Ovary (tissue), 9 donors: Measurements from ENCODE around the gene VPS35L. TPM values are rescaled to one million over a fixed set of nuclear protein-coding genes. Genes with fewer than 3 reads are reported as not detected.

Experiments used
- DNase-seq, 5 donors: peaks; one replicate each; pipeline ENCODE4 v3.0.0-alpha.2; 2019 to 2020
- H3K27ac ChIP-seq, 2 donors: fragments of 200-600 bp; one replicate each; pipeline versions ENCODE4 v1.5.1 to v1.8.0; 2019 to 2022
- H3K27me3 ChIP-seq: fragments of 200-600 bp; one replicate; pipeline ENCODE4 v1.8.0; 2022
- H3K36me3 ChIP-seq: fragments of 200-600 bp; sonication (generic); one replicate; pipeline ENCODE4 v1.5.1; 2019
- H3K4me1 ChIP-seq: one replicate; pipeline ENCODE4 v1.8.1; 2013; ENCODE audit warnings: mild to moderate bottlenecking, moderate library complexity; ENCODE audit not compliant: insufficient read depth
- H3K4me3 ChIP-seq: fragments of 200-600 bp; sonication (generic); one replicate; pipeline ENCODE4 v1.5.1; 2017
- H3K9me3 ChIP-seq, 2 donors: fragments of 200-600 bp in 1 of 2; sonication (generic) in 1 of 2; one replicate each; pipeline versions ENCODE4 v1.5.1 to v1.8.1; 2013 to 2019; ENCODE audit warnings: mild to moderate bottlenecking in 1 of 2, moderate library complexity in 1 of 2
- EP300 ChIP-seq: sonication (generic); formaldehyde crosslinking; IDR thresholded peaks from one replicate; pipeline ENCODE4 v1.6.1; 2017; ENCODE audit warnings: antibody characterized with exemption
- POLR2A ChIP-seq: fragments of 450-650 bp; IDR thresholded peaks from one replicate; pipeline ENCODE4 v1.6.1; 2017; ENCODE audit warnings: antibody characterized with exemption, mild to moderate bottlenecking, moderate library complexity
- WGBS, 3 donors: extraction: QIAGEN DNeasy Blood & Tissue Kit in 1 of 3; methylation state at CpG; one replicate each; pipeline versions ENCODE4 v1.1.5 to v1.1.7; 2013 to 2017; 5-methylcytosine and 5-hydroxymethylcytosine counted together
- intact Hi-C, 4 donors: fragments of 100-400 bp; cut with DNase I; formaldehyde crosslinking; loops; one replicate each; pipeline versions ENCODE4 v1.11.0 to v1.15.1; 2022 to 2023
- polyA plus RNA-seq, 2 donors: library from polyadenylated mRNA; stranded (reverse); fragments of 200-250 nt in 1 of 2; fragments of 350-450 nt in 1 of 2; fragmentation: Illumina TruSeq in 1 of 2; extraction: RNeasy Lipid Tissue Mini Kit (QIAGEN cat#74804) in 1 of 2; gene quantifications; one replicate each; pipeline ENCODE4 v1.2.3, GENCODE V29; 2013 to 2014
- total RNA-seq, 7 donors: library from RNA; depleted of rRNA in 2 of 7; stranded (reverse); fragments of >200 nt in 2 of 7; fragmentation: NEBNext Ultra II Directional in 3 of 7; extraction: Animal tissue kit (Norgen Biotek cat#: 25700) in 3 of 7; gene quantifications; one replicate each; pipeline versions ENCODE4 v1.1.0 to v1.2.4, GENCODE V29; 2016 to 2023
- TF ChIP-seq, protein P1 (sequence below), 3 donors: fragments of 450-650 bp in 2 of 3; fragments of 200-600 bp in 1 of 3; IDR thresholded peaks; one replicate each; pipeline versions ENCODE4 v1.5.1 to v1.8.0; 2016 to 2022; ENCODE audit warnings: antibody characterized with exemption in 3 of 3, mild to moderate bottlenecking in 1 of 3
- donor health status: DM: no; HTN: no; CAD: no; lungs with moderate emphysema.
- donor health status: DM: no; HTN: no; CAD: no.
- donor health status: Bipolar disorder and iron deficiency.
- donor health status: DM: yes; HTN: yes; CAD: no.
- donor health status: DM: no; HTN: no; CAD: no.
- donor health status: DM: yes; HTN: yes; CAD: no.

The VPS35L gene
- total and polyA plus RNA-seq, 9 donors = 28.6 to 69.6 (median 50.7) TPM

DNA sequence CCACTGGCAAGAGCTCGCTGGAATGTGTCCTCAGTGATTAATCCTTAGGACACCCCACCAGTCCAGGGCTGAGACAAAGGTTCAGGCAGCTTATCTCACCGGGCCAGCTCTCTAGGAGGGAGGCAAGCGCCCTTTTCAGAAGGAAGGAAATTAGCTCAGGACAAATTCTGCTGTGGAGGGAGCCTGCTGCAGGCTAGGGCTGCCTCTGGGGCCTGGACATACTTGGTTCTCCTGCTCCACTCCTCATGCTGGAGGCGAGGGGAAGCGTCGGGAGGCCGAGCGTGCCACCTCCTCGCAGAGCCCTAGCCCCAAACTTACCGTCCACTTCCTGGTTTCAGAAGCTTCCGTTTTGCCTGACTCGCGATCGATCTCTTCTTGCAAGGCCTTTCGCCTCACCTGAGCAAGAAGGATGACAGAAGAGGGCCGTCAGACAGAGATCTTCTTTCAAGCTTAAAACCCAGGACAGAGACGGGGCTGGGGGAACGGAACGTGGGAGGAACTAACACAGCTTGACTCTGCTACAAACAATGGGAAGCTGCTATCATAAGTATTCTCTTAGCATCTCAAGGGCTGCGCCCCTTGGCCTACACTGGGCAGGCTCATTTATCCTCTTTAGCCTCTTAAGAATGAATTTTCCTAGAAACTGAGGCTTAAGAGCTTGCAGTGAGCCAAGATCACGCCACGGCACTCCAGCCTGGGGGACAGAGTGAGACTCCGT is 154.8 kb downstream of the VPS35L start:
- Histone ChIP-seq H3K27ac (no peak overlapping the region), H3K4me1 (no peaks in the 10 kb centered on the region), H3K9me3 (no peaks in the 10 kb centered on the region), H3K4me3 (no peak overlapping the region), H3K36me3 (no peaks in the 10 kb centered on the region), H3K27me3 (no peaks in the 10 kb centered on the region)
- no peak for TF ChIP-seq POLR2A
- TF ChIP-seq, protein P1, sequence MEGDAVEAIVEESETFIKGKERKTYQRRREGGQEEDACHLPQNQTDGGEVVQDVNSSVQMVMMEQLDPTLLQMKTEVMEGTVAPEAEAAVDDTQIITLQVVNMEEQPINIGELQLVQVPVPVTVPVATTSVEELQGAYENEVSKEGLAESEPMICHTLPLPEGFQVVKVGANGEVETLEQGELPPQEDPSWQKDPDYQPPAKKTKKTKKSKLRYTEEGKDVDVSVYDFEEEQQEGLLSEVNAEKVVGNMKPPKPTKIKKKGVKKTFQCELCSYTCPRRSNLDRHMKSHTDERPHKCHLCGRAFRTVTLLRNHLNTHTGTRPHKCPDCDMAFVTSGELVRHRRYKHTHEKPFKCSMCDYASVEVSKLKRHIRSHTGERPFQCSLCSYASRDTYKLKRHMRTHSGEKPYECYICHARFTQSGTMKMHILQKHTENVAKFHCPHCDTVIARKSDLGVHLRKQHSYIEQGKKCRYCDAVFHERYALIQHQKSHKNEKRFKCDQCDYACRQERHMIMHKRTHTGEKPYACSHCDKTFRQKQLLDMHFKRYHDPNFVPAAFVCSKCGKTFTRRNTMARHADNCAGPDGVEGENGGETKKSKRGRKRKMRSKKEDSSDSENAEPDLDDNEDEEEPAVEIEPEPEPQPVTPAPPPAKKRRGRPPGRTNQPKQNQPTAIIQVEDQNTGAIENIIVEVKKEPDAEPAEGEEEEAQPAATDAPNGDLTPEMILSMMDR (IDR thresholded peaks at IDR 0.05) = no peak
- no peak for TF ChIP-seq EP300
- 84 to 89% (median 86%) methylated on average over 23 of the region's 23 CpGs for WGBS, 3 donors
- intact Hi-C loops = no loop called here
- DNase-seq = no peak

DNA sequence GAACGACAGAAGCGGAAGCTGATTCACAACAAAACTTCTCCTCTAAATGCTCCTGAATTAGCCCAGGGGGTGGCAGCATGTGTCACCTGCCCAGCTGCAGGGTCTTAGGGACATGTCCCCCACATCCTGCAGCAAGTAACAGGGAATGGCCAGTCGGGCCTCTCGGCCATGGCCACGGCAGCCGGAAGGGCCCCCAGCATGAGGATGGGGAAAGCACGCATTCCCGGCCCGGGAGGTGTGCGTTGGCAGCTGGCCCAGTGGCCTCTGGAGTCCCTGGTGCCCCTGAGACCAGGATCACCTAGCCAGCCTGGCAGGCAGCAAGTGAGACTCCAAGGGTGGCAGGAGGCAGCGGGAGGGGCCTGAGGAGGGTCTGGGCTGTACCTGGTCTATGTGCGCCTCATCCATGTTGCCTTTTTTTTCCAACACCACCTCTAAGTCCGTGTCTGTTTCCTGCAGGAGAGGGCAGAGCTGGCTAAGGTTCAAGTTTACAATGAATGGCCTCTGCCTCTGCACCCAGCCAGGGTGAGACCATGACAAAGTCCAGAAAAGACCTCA is 155.6 kb downstream of the VPS35L start:
- intact Hi-C loops = no loop called here
- Histone ChIP-seq H3K27ac (no peak overlapping the region), H3K36me3 (no peaks in the 10 kb centered on the region)

DNA sequence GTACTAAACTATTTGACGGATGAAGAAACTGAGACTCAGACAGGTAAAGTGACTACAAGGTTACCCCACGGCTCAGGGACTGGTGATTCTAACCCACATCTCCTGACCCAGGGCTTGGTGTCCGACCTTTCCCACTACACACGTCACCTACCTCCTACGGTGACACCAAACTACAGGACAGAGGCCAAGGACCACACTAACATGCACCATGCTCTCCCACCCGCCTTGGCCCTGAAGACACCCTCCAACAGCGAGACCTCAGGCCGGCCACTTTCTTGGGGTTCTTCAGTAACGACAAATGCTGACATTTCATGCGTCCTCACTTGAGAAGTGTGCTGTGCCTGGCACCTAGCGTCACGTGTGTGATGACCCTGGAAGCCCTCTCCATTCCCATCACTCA is 156.1 kb downstream of the VPS35L start:
- 92 to 94% (median 94%) methylated on average over 12 of the region's 12 CpGs for WGBS, 3 donors
- no peaks in the 10 kb centered on the region for H3K27me3 ChIP-seq
- TF ChIP-seq EP300 (no peak), POLR2A (no peak)
- TF ChIP-seq, protein P1 (IDR thresholded peaks at IDR 0.05) = no peak

More for the DNA sequence above, 155.6 kb downstream of the VPS35L start:
- DNase-seq = no peak
- H3K27me3 ChIP-seq = no peaks in the 10 kb centered on the region
- H3K4me3 ChIP-seq = no peak overlapping the region
- peaks cover 2% of the 10 kb centered on the region for H3K4me1 ChIP-seq
- H3K9me3 ChIP-seq = no peaks in the 10 kb centered on the region
- TF ChIP-seq, protein P1 (IDR thresholded peaks at IDR 0.05) = no peak
- no peak for TF ChIP-seq POLR2A
- TF ChIP-seq EP300 = no peak
- 68 to 75% (median 75%) methylated on average over 11 to 13 of the region's 13 CpGs for WGBS, 3 donors

DNA sequence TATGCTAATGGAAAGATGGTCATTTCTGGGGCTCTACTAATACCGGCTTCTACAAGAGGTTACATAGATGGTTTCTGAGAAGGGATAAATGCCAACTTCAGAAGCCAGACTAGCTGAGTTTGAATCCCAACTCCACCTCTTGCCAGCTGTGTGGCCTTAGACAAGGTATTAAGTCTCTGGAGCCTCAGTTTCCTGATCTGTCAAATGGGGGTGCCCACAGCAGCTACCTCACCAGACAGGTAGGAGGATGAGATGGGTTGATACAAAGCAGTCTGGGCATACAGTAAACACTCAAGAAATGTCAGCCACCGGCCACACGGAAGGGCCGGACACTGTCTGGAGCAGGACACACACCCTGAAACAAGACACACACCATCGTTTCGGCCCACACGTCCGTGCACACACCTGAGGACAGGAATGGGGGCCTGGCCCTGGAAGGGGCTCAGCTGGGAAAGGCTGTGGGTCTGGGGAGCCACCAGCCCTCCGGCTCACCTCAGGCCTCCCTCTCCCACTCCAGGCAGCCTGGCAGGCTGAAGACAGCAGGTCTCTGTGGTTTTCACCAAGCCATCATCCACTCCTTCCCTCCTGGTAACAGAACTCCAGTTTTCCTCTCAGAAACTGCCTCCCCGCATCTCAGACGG is 157.0 kb downstream of the VPS35L start:
- no peaks in the 10 kb centered on the region for H3K27me3 ChIP-seq
- 92 to 94% (median 94%) methylated on average over 11 of the region's 11 CpGs for WGBS, 3 donors
- H3K36me3 ChIP-seq = no peaks in the 10 kb centered on the region
- no peak for DNase-seq
- H3K27ac ChIP-seq = no peak overlapping the region
- TF ChIP-seq, protein P1 (IDR thresholded peaks at IDR 0.05) = no peak
- TF ChIP-seq POLR2A (no peak), EP300 (no peak)
- intact Hi-C loops = no loop called here
- H3K9me3 ChIP-seq = no peaks in the 10 kb centered on the region
- H3K4me3 ChIP-seq = no peak overlapping the region
- H3K4me1 ChIP-seq = peaks cover 11% of the 10 kb centered on the region

More for the DNA sequence above, 156.1 kb downstream of the VPS35L start:
- DNase-seq = no peak
- no peaks in the 10 kb centered on the region for H3K9me3 ChIP-seq
- intact Hi-C loops = no loop called here
- H3K4me1 ChIP-seq = peaks cover 8% of the 10 kb centered on the region
- H3K27ac ChIP-seq = no peak overlapping the region
- no peak overlapping the region for H3K4me3 ChIP-seq
- no peaks in the 10 kb centered on the region for H3K36me3 ChIP-seq
